ENCODE data around the gene NTSR2.
A peak's percentile ranks its signal among the peaks of the same experiment; 100 is the strongest.

Gene NTSR2

DNA sequence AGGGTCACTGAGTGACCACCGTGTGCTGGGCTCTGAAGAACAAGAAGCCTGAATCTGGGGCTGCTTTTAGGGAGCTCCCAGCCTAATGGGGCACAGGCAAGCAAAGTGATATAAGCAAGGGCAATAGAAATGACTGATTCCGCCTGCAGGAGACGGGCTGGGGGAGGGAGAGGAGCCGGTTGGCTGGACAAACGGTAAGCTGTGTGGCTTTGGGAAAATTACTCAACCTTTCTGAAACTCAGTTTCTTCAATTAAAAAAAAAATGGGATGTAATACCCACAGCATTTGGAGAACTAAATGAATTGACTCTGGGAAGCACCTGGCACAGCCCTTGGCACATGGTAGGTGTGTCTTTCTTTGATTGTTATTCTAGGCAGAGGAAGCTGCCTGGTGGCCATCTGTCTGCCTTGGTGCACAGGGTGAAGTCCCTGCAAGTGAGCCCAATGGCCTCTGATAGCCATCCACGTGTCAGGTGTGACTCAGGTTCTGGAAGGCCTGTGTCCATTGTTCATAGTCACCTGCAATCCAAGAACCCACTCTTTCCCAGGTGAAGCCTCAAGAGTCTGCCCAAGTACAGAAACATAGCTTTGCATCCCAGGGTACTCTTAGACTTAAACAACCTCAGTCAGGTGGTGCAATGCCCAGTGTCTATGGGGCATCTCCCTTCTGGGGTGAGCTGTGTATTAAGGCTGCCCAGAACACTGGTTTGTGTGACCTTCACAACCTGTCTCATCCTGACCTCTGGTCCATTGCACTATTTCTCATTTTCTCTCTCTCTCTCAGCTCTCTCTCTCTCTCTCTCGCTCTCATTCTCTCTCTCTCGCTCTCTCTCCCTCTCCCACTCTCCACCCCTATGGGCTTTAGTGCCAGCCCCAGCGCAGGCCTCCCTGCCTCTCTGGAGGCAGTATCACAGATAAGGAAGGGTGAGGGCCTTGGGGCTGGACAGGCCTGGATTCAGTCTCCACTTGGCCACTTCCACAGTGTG, 30.0 kb upstream of the NTSR2 start:
- no peak for DNase-seq (ENCODE audit: low read depth, low spot score)

DNA sequence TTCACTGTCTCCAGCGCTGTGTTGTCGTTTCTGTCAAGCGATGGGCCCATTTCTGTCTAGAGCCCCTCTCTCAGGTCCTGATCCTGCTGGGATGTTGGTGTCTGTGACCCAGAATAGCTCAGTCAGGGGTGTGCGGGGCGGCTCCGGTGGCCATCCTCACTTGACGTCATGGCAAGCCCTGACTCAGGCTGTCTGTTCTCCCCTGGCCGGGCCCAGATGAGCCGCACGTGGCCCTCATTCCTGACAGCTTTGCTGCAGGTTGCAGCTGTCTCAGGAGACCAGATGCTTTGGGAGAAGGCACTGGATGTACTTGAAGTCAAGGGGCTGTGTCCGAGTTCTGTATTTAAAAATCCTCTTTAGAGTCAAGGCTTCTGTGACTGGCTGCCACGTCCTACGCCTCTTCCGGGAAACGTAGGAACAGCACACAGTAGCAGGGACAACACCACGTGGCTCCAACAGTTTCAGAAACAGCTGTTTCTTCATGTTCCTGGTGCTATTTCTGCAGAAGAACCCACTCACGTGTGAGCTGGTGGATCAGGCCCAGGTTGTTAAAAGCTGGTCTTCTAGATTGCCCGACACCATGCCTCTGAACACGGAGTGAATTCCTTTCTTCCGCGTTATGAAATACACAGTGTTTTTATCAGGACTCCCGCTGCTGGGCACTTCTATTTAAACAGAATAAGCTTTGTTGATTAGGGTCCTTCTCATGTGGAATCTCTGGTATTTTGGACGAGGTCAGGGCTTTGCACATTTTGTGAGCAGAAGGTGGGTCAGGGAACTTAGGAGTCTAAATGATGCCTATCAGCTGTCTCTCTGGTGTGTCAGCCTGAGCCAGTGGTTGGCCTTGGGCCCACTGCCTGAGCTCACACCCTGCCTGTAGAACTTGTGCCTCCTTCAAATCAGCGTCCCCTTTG, 28.3 kb upstream of the NTSR2 start:
- DNase-seq (ENCODE audit: low read depth, low spot score) = no peak

DNA sequence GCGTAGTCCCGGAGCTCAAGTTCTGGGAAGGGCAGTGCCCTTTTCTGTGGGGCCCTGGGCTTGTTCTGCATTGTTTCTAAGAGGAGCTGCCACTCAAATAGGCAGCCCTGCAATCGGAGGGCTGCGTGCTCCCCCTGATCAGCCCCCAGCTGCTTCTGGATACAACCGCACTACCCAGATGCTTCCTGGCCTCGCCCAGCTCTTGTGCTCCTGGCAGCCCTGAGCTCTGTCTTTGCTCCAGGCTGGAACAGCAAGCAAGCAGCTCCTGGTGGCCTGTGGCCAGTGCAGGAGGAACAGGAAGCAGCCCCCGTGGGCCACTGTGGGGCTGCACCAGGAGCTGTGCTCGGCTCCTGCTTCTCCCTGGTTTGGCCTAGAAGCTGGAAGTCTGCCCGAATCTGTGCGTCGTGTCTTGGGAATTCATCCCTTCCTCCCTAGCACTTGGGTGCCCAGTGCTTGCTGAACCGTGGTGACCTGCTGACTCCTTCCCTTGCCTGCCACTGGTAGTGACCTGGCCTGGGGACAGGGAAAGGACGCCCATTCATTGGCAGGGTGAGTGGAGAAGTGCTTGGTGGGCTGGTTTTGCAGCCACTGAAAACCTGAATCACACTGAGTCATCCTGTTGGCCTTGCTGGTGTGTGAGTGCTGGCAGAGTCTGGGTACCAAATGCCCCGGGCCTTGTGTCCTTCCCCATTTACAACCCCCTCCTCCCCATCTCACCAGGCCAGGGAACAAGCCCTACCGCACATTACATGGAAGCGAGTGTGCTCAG, 27.3 kb upstream of the NTSR2 start:
- no peak for DNase-seq (ENCODE audit: low read depth, low spot score)

DNA sequence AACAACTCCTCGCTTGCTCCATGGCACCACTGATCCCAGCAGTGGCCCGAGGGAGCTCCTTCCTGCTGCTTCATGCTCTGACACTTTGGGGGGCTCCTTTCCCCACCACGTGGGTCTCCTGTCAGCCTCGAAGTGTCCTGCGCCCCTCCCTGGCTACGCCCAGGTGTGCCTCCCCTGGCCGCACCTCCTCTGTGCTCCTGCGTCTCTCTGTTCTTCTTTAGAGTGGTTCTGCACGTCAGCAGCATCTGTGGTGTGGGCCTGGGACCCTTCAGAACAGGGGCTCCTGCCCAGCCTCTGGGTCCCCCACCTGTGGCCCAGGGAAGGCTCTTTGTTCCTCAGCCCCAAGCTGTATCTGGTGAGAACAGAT, 26.7 kb upstream of the NTSR2 start:
- no peak for DNase-seq (ENCODE audit: low read depth, low spot score)

DNA sequence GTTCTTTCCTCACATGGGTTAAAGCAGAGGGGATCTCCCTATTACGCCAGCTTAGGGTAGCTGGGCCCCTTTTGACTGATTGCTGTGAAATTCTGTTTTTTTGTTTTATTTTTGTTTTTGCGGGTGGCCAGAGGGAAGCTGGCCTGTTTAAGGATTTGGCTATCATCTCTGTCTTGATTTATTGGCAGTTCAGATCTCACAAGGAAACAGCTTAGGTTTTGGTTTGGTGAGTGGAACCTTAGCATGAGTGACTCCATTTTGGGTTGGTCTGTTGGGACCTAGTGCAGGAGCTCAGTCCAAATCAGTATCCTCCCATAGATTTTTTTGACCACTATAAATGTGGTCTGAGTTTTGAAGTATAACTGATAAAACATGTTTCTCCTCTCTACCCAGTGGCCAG, 25.6 kb upstream of the NTSR2 start:
- no peak for DNase-seq (ENCODE audit: low read depth, low spot score)

DNA sequence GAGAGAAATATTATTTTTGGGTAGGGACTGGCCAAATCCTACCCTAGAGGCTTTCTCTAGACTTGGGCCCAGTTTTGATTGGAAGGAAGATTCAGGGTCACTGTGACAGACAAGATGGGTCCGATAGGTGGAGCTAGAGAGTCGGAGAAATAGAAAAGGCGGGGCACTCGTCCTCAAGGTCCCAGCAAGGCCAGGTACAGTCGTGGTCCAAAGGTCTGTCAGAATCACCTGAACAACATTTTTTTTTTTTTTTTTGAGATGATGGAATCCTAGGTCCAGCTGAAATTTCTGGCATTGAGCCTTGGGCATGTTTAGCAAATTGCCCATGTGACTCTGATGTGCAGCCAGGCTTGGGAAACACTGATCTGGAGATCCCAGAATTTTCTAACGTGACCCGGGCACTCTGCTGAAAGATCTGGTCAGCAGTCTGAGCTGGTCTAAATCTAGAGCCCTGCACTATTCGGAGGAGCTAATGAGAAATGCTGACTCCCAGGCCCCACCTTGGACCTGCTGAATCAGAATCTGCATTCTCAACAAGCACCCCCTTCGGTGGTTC, 23.0 kb upstream of the NTSR2 start:
- DNase-seq (ENCODE audit: low read depth, low spot score) = peak; percentile 33

DNA sequence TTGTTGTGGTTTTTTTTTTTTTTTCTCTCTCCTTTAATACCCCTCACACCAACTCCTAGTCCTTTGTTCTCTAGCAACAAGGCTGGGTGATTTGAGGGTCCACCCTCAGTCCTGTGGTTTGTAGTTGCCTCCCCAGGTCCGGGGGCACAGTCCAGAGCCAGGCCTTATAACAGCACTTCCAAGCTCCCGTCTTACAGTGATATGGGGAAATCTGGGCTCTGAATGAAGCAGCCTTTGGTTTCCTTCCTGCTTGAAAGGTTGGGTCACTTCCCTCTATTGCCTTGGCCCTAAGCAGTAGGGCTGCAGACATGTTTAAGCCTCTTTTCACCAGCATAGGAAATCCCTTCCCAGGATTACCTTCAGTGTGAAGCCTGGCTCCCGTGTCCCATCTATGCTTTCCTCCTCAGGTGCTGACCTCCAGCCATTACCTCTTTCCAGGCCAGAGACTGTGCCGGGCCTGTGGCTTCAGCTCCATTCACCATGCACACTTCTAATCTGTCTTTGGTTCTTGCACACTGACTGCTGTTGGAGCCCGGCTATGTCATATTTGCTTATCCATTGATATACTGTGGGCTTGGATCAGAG, 21.2 kb upstream of the NTSR2 start:
- no peak for DNase-seq (ENCODE audit: low read depth, low spot score)

DNA sequence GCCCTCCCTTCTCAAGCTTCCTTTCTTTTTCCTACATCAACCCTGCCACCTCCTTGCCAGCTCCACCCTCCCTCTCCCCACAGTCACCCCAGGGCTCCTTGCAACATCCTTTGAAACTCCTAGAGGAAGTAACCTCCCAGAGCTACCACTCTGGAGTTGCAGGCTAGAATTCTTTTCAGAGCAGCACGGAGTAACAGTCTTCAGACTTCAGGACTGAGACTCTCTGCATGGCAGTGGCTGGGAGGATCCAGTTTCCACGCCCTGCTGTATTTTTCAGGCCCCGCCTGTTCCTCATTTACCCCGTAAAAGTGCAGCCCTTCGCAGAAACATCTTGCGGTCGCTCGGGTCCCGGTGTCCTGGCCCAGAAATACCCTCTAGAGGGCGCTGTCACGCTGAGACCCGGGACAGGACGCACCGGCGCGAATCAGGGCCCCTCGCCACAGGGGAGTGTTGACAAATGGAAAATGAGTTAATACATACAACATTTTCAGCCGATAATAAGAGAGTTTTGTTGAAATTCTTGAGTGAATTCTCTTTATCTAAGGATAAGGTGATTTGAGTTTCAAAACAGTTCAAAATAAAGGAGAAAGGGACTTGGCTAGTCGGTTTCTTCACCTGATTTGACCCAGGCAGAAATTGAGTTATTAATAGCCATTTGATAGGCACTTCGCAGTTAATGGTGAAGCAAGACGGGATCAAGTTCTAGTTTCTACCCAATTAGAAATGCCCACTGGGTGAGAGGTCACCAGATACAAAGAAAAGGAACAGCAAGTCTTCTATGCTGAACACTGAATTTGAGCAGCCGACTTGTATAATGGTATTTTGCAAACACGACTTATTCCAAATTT, 18.5 kb upstream of the NTSR2 start:
- no peak for DNase-seq (ENCODE audit: low read depth, low spot score)

DNA sequence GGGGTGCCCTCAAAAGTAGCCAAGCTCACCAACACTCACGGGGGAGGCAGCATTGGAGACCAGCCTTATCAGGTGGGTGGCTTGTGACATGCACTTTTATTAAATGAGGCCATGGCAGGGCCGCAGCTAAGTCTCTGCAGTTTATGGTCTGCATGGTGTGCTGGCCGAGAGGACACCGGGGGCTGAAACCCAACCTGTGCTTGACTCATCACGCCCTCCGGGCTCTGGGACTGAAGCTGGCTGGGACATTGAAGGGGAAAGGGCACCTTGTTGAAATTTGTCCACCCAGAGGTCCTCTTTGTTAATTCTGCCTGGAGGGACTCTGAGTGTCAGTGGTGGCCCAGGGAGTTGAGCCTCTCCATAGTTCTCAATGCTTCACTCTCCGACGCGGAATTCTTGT, 17.7 kb upstream of the NTSR2 start:
- no peak for DNase-seq (ENCODE audit: low read depth, low spot score)

DNA sequence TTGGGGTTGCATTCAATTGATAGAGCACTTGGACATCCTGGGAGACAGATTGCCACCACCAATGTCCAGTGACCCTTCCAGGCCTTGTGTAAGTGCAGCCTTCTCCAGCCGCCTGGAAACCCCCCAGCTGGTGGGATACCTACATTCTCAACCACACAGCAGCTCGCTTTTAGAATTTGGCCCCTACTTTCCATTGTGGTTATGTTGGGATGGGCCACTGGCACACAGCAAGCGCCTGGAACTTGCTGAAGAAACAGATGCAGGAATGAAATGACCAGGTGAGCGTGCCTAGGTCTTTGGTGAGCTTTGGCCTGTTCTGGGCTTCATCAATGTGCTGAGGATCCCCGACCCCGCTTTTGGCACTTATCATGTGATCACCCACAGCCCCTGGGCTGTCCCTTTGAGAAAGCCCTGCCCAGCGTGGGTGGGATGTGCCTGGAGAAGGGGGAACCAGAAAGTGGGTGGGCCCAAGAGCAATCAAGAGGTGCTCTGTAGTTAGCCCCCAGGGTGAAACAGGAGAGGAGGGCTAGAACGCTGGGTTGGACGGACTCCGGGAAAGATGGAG, 16.0 kb upstream of the NTSR2 start:
- DNase-seq (ENCODE audit: low read depth, low spot score) = no peak

DNA sequence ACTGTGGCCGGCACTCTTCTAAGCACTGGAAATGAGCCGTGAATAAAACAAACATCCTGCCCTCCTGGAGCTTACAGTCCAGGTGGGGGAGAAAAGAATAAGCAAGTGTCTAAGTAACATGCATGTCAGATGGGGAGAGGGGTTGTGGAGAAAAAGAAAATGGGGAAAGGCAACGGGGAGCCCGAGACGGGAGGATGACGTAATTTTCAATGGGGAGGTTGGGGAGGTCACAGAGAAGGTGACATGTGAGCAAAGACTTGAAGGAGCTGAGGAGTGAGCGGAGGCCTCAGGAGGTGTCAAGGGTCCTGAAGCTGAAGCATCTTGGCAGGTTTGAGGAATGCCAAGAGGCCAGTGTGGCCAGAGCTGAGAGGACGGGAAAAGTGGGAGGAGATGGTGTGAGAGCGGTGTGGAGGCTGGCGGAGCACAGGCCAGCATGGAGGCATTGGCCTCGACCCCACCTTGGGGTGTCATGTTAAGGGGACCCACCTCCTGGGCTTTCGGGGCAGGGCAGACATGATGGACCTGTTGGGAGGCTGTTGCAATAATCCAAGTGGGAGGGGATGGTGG, 15.0 kb upstream of the NTSR2 start:
- no peak for DNase-seq (ENCODE audit: low read depth, low spot score)

DNA sequence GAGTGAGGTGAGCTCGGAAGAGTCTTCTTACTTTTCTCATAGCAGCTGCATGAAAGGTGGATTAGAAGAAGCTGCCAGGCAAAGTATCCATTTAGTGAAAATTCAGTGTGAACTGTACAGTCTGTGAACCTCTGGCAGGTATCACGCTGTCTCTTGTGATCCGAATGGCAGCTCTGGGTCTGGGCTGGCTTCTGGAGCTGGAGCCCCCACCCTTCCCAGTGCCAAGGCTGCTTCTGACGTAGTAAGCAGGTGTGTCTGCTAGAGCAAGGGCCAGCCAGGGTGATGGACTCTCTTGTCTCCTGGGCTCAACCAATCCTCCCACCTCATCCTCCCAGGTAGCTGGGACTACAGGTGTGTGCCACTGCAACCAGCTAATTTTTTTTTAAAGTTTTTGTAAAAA, 14.0 kb upstream of the NTSR2 start:
- DNase-seq (ENCODE audit: low read depth, low spot score) = no peak

DNA sequence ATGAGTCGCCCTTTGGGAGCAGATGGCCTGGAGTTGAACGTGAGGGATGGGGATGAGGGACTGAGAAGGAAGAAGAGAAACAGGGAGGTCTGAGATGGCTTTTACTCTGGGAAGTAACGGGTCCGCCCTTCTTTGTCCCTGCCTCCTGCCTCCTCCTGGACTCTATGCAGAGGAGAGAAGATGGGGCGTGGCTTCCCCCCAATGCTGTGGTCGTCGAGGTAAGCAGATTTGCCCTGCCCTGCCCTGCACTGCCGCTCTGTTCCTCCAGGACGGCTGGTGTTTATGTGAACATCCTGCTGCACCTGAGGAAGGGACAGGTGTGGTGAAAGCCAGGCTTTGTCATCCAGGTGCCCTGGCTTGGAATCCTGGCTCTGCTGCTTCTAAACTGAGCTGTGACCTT, 13.5 kb upstream of the NTSR2 start:
- no peak for DNase-seq (ENCODE audit: low read depth, low spot score)

DNA sequence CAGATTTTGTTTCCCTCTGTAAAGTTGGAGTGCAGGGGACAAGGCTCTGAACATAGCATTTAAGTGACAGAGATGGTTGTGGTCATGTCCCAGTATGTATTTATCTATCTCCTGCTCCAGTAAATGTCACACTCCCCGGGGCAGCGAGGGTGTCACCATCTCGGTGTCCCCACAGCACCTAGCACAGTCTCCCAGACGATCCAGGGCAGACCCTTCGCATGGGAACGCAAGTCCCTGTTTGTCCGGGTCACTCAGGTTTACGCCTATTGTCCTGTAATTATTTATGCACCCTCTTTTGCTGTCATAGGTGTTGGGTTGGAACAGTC, 12.6 kb upstream of the NTSR2 start:
- no peak for DNase-seq (ENCODE audit: low read depth, low spot score)

DNA sequence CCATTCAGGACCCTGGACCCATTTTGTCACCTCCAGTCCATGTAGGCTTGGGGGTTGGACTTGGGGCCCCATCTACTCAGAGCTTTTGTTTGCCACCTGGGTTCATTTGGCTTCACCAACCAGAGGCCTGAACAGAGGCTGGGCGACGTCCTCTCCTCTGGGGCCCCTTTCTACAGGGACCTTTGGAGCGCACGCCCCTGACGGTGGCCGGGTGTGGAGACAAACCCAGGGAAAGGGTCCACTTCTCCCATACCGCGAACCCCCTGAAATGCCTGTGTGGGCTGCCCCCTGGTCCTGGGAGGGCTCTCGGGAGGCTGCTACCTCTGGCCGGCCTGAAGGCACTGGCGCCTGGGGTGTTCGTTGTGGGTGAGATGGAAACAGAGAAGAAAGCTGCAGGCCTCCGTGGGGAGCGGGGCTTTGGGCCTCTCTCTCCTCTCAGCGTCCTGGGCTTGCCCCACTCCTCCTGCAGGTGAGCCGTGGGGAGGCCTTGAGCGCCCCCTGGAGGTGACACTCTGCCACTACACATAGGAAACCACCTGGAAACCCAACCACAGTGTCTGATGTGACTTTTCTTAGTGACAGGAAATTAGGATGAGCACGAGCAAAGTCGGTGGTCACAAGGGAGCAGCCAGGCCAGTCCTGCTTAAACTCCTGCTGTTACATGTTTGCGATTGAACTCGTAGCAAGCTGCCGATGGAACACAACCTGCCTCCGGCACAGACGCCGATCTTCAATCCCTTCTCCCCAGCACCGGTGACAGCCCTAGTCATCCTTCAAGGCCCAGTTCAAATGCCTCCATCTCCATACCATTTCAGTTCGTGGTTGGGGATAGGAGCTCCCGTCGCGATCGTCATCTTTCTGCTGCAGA, 12.0 kb upstream of the NTSR2 start:
- DNase-seq (ENCODE audit: low read depth, low spot score) = no peak

DNA sequence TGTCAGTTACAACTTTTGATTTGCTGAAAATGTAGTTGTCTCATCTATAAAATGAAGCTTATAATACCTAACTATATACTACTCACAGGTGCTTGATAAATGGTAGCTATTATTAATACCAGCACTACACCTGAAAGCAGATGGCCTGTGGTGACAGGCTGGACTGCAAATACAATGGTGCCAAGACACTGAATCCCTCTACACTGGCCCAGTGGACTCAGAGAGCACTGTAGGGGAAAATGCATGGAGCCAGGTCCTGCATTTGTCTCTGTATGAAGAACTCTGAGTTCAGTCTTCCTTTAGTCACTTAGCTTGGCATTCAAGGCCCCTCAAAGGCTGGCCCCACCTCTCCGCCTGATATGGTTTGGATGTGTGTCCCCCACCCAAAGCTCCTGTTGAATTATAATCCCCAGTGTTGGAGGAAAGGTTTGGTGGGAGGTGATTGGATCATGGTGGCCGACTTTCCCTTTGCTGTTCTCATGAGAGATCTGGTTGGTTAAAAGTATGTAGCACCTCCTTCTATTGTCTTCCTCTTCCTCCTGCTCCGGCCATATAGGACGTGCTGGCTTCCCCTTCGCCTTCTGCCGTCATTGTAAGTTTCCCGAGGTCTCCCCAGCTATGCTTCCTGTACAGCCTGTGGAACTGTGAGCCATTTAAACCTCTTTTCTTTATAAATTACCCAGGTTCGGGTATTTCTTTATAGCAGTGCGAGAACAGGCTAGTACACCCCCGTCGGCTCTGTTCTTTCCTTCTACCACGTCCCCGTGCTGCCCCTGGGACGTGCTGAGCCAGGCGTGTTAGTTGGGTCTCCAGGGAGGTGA, 11.1 kb upstream of the NTSR2 start:
- DNase-seq (ENCODE audit: low read depth, low spot score) = no peak

DNA sequence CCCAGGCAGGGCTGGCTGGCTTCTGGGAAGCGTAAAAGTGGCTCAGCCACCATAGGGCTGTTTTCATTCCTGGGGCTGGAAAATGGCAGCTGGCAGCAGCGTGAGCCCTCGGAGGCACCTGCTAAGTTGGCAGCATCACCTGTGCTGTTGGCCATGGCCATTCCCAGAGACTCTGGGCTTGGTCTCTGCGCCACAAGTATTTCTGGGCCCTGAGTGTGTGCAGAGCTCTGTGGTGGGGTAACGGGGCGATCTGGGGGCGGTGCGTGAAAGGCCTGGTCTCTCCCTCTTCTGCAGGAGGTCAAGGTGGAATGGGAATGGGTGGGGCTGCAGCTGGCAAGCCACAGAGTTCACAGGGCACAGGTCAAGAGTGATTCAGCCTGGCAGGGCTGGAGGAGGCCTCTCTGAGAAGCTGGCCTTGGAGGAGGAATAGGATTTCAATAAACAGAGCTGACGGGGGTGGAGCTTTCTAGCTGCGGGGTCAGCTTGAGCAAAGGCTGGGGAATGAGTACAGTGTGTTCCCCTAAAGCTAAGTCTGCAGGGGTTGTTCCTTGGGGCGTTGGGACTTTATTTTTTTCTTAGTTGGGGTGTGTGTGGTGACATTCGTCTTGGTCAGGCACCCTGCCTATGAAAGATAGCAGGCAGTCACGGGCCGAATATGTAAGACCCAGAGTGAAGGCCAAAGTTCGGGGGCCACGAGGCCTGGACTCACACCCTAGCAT, 10.3 kb upstream of the NTSR2 start:
- DNase-seq (ENCODE audit: low read depth, low spot score) = no peak

All from iPS DF 19.7 (cell line).